Retinal pigment epithelial cell (primary cell): ENCODE measurements around the gene DBF4.
"Not testable (repeated sequence)": the region's sequence is repeated elsewhere in the genome, so short reads cannot be mapped to it uniquely, and the experiment has no call there.

ENCODE experiments used
- DNase-seq: peaks from one replicate; pipeline ENCODE4 v3.0.0-alpha.2; 2010; ENCODE audit warnings: low read depth
- H3K4me3 ChIP-seq: 2 replicates; pipeline ENCODE4 v1.5.1; 2011; ENCODE audit warnings: mild to moderate bottlenecking, low read length, control low read depth, moderate library complexity
- CTCF ChIP-seq: conservative IDR thresholded peaks from 2 replicates; pipeline ENCODE4 v1.5.1; 2011; ENCODE audit warnings: low read depth, low read length, control low read depth, inconsistent platforms

Gene DBF4

DNA sequence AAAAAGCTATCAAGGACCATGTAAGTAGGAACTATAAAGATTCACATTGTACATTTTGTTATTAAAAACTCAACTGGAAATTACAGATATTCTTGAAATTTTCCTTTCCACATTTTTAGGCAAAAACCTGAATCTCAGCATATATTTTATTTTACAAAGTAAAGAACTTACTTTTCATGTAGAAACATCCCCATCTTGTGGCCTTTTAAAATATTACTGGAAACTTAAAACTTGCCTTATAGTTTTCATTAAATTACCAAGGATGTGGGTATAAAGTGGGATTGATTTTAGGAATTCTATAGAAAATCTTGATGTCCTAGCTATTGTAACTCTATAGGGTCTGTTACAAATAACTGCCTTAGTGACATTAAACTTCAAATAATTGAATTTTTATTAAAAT is 10.6 kb downstream of the DBF4 start:
- no peak for TF ChIP-seq CTCF
- DNase-seq, result no peak
- H3K4me3 ChIP-seq, result no peak overlapping the region

GRCh38 chr7:87895363-87895762 is 19.1 kb downstream of the DBF4 start:
- no peak for DNase-seq
- no peak for TF ChIP-seq CTCF
- no peak overlapping the region for H3K4me3 ChIP-seq

DNA sequence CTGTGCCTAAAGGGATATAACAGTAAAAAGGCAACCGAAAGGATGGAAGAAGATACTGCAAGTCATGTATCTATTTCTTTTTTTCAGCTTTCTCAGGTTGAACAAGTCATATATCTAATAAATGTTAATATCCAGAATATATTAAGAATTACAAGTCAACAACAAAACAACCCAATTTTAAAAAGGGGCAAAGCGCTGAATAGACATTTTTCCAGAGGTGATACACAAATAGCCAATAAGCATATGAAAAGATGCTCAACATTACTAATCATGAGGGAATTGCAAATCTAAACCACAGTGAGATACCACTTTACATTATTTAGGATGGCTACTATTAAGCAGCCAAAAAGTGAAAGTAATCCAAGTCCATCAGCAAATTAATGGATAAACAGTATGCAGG is 23.0 kb downstream of the DBF4 start:
- no peak for DNase-seq

DNA sequence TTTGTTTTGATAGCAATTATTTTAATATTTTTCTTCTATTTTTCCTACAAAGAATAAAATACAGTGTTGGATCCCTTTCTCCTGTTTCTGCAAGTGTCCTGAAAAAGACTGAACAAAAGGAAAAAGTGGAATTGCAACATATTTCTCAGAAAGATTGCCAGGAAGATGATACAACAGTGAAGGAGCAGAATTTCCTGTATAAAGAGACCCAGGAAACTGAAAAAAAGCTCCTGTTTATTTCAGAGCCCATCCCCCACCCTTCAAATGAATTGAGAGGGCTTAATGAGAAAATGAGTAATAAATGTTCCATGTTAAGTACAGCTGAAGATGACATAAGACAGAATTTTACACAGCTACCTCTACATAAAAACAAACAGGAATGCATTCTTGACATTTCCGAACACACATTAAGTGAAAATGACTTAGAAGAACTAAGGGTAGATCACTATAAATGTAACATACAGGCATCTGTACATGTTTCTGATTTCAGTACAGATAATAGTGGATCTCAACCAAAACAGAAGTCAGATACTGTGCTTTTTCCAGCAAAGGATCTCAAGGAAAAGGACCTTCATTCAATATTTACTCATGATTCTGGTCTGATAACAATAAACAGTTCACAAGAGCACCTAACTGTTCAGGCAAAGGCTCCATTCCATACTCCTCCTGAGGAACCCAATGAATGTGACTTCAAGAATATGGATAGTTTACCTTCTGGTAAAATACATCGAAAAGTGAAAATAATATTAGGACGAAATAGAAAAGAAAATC is 31.0 kb downstream of the DBF4 start:
- not testable (repeated sequence) for DNase-seq, H3K4me3 ChIP-seq

More for the DNA sequence above, 23.0 kb downstream of the DBF4 start:
- TF ChIP-seq CTCF, result no peak
- no peak overlapping the region for H3K4me3 ChIP-seq

DNA sequence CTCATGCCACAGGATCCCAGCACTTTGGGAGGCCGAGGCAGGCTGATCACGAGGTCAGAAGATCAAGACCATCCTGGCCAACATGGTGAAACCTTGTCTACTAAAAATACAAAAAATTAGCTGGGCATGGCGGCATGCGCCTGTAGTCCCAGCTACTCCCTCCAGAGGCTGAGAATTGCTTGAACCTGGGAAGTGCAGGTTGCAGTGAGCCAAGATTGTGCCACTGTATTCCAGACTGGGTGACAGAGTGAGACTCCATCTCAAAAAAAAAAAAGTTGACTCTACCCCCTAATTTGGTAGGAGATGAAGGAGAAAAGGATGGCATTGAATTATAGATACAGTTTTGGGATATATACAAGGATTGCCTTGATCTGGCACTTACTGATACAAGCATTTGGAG is 32.5 kb downstream of the DBF4 start:
- DNase-seq, H3K4me3 ChIP-seq: not testable (repeated sequence)

DNA sequence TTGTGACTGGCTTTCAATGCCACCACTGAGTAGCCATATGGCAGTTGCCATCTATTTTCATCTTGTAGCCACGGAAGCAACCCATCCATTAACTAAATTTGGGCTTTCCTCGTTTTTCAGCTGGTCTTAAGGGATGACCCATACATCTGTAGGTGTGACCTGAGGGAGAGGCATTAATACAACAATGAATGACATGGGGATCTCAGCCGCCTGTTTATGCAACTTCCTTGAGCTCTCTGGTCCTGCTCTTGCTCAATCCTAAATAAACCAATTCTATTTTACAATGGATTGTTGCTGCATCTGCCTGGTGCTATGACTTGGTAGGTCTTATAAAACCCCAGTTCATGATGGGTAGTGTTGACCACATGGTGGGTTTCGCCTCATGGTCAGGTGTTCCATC is 35.8 kb downstream of the DBF4 start:
- TF ChIP-seq CTCF, result no peak
- no peak for DNase-seq
- H3K4me3 ChIP-seq, result no peak overlapping the region

- H3K4me3 ChIP-seq, result no peak overlapping the region
- TF ChIP-seq CTCF, result no peak
- no peak for DNase-seq
Measured at GRCh38 chr7:87918740-87919139, 42.4 kb downstream of the DBF4 start.

DNA sequence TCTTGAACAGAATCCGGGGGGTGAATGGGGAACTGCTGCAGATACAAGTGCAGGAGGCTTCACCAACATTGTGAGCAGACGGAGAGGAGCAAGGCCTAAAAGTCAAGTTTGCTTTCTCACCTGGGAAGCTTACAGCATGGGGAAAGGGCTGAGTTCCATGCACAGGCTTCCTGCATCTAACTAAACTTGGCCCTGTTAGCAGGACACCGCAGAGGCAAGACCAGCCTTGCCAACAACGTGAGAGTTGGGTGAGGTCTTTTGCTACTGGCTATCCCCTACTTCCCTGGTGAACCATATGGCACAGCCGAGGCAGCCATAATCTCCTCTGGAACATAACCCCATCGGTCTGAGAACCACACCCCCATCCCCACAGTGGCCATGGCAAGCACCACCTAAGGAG is 43.6 kb downstream of the DBF4 start:
- TF ChIP-seq CTCF, result no peak
- DNase-seq, result no peak

More for the DNA sequence above, 43.6 kb downstream of the DBF4 start:
- no peak overlapping the region for H3K4me3 ChIP-seq
